ENCODE measurements around the gene EXOSC3. TPM values are rescaled to one million over a fixed set of nuclear protein-coding genes. Genes with fewer than 3 reads are reported as not detected.

Gene EXOSC3
- total and polyA plus RNA-seq, 2 of the 8 experiments (the other 6 are each of a cell fraction or from before 2014, with no cell fraction given) = 46.7 to 73.4 TPM

DNA sequence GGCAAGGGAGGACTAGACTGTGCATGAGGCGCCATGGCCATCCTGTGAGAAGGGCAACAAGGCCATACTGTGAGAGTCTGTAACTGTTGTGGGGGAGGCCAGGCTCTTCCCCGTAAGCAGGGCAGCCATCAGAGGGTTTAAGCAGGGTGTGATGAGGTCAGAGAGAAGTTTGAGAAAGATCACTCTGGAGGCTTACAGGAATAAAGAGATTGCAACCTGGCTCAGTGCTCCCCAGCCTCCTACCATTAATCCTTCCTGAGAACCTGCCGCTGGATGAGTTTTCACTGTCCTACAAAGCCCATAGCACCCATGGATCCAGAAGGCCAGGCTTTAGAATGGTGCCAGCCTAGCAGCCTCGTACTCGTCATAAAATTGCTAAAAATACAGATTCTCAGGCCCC lies 45.6 kb downstream of the EXOSC3 start (continued):
- no peak for TF ChIP-seq POLR2A (IDR thresholded peaks at IDR 0.05; ENCODE audit: control extremely low read depth in 1 of 2, low read depth in 2 of 2, low read length in 2 of 2)
